CD4-positive, alpha-beta T cell treated with Interferon alpha-2 for 1 hour (primary cell): ENCODE measurements around the gene THRAP3.

Experiments
- DNase-seq, 2 donors: peaks; one replicate each; pipeline ENCODE4 v3.0.0-alpha.2; 2020 to 2022

The THRAP3 gene

DNA sequence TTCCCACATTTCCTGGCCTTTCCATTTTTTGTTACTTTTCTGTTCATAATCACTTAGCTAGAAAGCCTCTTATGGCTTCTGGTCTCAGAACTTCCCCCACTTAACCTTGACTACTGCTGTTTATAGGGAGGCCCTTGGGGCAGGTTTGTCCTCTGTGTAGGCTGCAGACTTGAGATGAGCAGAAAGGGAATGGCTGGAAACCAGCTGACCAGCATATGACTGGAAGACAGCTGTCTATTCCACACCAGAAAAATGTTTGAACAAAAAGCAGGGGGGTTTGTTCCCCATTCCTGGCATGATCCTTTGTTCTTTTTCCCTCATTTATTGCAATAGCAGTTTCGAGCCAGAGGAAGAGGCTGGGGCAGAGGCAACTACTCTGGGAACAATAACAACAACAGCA, 77.0 kb downstream of the THRAP3 start:
- no peak for DNase-seq

- DNase-seq = no peak
Observed at GRCh38 chr1:36303244-36303643, 79.0 kb downstream of the THRAP3 start.

DNA sequence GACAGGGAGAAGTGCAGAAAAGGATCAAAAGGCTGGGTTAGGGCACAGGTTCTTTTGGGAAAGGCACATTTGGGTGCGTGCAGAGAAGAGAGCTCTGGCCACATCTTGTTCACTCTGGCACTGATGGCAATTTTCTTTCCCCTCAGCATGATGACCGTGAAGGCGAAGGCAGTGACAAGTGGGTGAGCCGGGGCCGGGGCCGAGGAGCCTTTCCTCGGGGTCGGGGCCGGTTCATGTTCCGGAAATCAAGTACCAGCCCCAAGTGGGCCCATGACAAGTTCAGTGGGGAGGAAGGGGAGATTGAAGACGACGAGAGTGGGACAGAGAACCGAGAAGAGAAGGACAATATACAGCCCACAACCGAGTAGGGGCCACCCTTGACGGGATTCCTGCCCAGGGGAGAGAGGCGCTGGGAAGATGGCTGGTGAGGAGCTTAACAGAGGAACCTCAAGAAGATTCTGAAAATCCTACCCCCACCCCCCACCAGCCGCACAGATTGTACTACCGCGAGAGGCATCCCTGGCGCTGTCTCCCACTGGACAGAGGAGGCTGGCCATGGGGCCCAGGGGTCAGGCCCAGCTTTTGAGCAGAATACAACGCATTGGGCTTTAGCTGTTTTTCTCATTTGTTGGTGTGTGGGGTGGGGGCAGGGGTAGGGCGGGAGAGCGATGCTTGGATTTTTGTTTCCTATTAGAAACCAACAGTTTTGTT, 79.6 kb downstream of the THRAP3 start:
- DNase-seq = no peak

- DNase-seq = peak in 1 of 2 donors; percentile 28
Observed at GRCh38 chr1:36304521-36304920, 80.3 kb downstream of the THRAP3 start.

DNA sequence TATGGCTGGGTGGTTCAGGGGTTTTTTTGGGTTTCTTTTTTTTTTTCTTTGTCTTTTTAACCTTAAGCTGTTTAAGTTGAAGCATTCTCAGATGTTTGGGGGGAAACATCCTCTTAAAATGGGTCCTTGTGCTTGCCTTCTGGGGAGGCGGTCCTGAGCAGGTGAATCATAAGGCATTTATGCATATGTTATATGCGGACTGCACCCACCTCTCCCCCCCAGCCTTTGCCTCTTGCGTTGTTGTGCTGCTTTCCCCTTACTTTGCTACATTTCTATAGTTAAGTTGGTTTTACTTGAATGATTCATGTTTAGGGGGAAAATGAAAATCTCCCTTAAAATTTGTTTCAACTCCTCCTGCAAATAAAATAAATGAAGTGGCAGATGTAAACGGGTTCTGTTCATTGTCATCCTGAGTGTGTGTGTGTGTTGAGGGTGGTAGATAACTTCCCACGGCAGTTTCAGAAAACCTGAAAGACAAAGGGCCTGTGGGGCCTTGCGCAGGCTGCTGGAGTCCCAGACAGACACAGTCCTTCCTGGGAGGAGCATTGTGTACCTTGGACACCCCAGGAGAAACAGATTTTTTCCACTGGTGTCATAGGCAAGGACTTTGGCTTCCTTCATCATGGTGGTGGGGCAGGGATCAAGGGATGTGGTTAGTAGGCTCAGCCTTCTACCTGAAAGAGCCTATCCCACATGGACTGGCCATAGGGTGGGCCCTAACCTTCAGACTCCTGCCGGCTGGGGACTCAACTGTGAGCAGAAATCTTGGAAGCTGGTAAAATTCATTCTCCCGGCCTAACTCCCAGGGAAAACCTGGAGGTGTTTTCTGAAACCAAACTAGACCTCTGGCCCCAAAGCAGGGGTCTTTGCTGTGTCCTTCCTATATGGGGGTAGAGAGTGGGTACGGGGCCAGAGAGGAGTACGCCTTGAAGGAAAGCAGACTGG, 81.0 kb downstream of the THRAP3 start:
- DNase-seq = no peak

- DNase-seq = no peak
Observed at GRCh38 chr1:36305915-36306209, 81.6 kb downstream of the THRAP3 start.

DNA sequence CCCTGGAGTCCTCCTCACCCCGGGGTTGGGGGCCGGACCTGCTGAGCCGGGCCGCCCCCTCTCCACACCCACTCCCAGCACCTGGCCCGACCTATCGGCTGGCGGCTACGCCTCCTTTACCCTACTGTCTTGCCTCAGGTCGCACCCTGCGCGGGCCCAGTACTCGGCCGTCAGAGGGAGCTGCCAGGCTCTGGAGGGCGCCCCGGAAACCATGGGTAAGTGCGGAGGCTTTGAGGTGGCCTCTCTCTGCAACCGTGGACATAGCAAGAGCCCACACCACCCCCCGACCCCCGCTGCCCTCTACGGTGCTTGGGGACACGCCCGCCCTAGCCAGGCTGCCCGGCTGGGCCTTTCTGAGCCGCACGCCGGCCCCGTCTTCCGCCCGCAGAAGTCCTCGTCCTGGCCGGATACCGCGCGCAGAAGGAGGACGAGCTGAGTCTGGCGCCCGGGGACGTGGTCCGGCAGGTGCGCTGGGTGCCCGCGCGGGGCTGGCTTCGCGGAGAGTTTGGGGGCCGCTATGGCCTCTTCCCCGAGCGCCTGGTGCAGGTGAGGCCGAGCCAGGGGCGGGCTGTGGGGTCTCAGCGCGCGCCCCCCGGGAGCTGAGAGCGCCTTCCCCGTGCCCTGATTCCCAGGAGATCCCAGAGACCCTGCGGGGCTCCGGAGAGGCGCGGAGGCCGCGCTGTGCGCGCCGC, 82.1 kb downstream of the THRAP3 start, which contains the start of gene SH3D21:
TSS of gene SH3D21 (plus strand) at position 159 of the 692 bp plus-strand sequence. CDS start at position 212, 53 bp downstream.
- DNase-seq = peak; percentile 33 to 62

DNA sequence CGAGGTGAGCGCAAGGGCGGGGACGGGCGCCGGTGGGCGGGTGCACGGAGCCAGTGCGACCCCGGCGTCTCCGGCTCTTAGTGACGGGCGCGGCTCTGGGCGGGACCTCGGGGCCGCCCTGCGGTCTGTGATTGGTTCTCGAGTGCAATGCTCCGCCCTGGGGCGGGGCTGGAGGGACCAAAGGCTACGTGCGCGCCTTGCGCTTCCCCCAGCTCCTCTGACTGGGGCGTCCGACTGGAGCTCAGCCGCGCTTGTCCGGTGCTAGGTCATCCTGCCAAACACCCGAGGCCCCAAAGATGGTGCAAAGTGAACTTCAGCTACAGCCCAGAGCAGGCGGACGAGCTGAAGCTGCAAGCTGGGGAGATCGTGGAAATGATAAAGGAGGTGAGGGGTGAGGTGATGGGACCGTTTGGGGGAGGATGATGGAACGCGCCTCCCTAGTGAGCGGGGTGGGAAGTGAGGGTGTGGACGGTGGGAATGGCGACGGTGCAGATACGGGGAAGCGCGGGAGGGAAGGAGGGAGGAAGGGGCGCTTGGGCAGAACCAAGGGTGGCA, 82.7 kb downstream of the THRAP3 start:
- peak; percentile 91 to 96 for DNase-seq

- no peak for DNase-seq
Observed at GRCh38 chr1:36307601-36308330, 83.5 kb downstream of the THRAP3 start.

GRCh38 chr1:36309397-36309796, 85.2 kb downstream of the THRAP3 start:
- no peak for DNase-seq

- peak in 1 of 2 donors; percentile 20 for DNase-seq
Observed at GRCh38 chr1:36320291-36320761, 96.1 kb downstream of the THRAP3 start.

- DNase-seq = no peak
Observed at GRCh38 chr1:36320767-36321118, 96.5 kb downstream of the THRAP3 start.

DNA sequence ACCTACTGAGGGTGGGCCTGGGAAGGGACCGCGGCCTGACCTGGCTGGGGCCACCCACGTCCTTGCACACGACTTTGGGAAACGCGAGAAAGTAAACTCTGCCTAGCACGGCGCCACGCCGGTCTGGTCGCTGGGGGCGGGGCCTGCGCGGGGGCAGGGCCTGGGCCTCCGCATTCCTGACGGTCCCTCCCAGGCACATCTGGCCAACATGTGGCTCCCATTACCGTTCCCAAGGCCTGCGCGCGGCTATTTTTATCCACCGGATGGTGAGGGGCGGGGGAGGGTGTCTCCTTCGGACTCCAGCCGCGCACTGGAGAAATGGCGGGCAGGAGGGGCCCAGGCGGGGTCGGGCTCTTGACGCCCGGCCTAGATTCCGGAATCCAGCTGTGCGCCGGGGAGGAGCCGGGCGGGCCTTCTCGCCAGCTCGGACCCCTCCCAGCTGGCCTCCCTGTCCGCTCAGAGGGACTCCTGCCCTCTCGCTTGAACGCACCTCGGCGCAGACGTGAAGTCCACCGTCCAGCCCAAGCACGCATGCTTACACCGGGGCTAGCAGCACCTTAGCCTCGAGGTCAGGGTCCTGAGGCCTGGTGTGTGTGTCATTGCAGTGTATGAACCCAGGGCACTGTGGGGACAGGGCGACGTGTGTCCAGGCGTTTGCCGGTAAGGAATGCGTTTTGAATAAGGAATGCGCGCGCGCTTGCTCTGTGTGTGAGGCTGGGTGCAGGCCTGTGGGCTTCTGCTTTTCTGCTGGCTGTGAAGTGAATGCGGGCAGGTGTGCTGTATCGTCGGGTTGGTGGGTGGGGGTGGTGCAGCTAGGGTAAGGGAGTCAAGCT, 97.1 kb downstream of the THRAP3 start:
- peak; percentile 11 to 32 for DNase-seq

- DNase-seq = no peak
Observed at GRCh38 chr1:36322041-36322785, 98.0 kb downstream of the THRAP3 start.

- DNase-seq = peak; percentile 19 to 40
Observed at GRCh38 chr1:36322786-36323635, 98.8 kb downstream of the THRAP3 start.

GRCh38 chr1:36323636-36324352, 99.6 kb downstream of the THRAP3 start, which contains the start of gene EVA1B:
Gene EVA1B (minus strand): TSS chr1:36323645. CDS start chr1:36323037, 608 bp downstream.
- peak; percentile 12 to 56 for DNase-seq

DNA sequence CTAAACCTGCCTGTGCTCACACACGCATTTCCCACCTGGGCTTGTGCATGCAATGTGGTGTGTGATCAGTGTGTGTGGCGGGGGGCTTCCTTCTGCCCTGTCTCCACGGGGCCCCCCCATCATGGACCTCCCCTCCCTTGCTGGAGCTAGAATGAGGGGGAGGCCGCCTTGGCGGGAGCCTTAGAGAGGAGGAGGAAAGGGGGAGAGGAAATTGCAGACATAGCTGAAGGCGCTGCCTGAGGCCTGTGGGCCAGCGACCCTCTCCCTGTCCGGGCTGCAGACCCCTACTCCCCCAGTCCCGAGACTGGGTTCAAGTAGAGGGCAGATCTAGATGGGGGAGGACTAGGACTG, 100.1 kb downstream of the THRAP3 start:
- no peak for DNase-seq

DNA sequence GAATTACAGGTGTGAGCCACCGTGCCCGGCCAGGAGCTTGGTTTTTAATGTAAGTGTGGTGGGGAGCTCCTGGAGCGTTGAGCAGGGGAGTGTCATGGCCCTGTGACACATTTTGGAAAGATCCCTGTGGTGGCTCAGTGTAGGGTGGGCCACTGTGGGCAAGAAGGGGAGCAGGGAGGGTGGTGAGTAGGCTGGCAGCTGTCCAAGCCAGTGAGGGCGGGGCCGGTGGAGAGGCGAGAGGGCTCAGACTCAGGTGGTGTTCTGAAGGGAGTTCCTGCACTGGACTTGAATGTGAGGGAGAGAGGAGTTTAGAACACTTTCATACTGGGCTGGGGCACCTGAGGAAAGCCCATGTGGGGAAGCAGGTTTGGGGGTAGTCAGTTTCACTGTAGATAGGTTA, 102.3 kb downstream of the THRAP3 start:
- no peak for DNase-seq
